Measurements from ENCODE around the gene ALX4.

GRCh38 chr11:44257338-44258189 is 52.4 kb downstream of the ALX4 start:
- TF ChIP-seq CTCF (conservative IDR thresholded peaks at IDR 0.05 in 1 of 2, IDR thresholded peaks at IDR 0.05 in 1 of 2; ENCODE audit: low read depth in 1 of 2, low read length in 2 of 2) = no peak
- TF ChIP-seq EZH2 (IDR thresholded peaks at IDR 0.05; ENCODE audit: low read length, missing control alignments) = no peak
